ENCODE measurements around the gene ASIC5. TPM values are rescaled to one million over a fixed set of nuclear protein-coding genes. Genes with fewer than 3 reads are reported as not detected.
"Not testable (repeated sequence)": the region's sequence is repeated elsewhere in the genome, so short reads cannot be mapped to it uniquely, and the experiment has no call there.

ASIC5 gene
- total RNA-seq, result not detected in 2 replicates

- H3K27me3 Mint-ChIP-seq (ENCODE audit: insufficient read depth), result no peaks in the 10 kb centered on the region
- no peak for DNase-seq (ENCODE audit: low spot score)
- intact Hi-C loops (cut with micrococcal nuclease), result no loop called here
- H3K27ac Mint-ChIP-seq, result no peak within 1 kb of the TSS
- peaks cover 3% of the 10 kb centered on the region for H3K9me3 Mint-ChIP-seq
- H3K36me3 Mint-ChIP-seq (ENCODE audit: low read depth), result no peaks in the 10 kb centered on the region
- no peak within 1 kb of the TSS for H3K4me3 Mint-ChIP-seq
- H3K4me1 Mint-ChIP-seq (ENCODE audit: low read depth), result no peaks in the 10 kb centered on the region
These were observed at the start of gene ASIC5 for GRCh38 chr4:155866177-155866576. ASIC5 (minus strand) TSS chr4:155866277; CDS start chr4:155866226, 51 bp downstream.

GRCh38 chr4:155914782-155915181, 48.7 kb upstream of the ASIC5 start:
- no peaks in the 10 kb centered on the region for H3K9me3 Mint-ChIP-seq

GRCh38 chr4:155911905-155912304, 45.8 kb upstream of the ASIC5 start:
- no peak overlapping the region for H3K4me3 Mint-ChIP-seq
- intact Hi-C loops (cut with micrococcal nuclease), result no loop called here
- H3K36me3 Mint-ChIP-seq (ENCODE audit: low read depth), result no peaks in the 10 kb centered on the region
- H3K27ac Mint-ChIP-seq, result no peak overlapping the region
- H3K27me3 Mint-ChIP-seq (ENCODE audit: insufficient read depth), result peaks cover 3% of the 10 kb centered on the region
- no peak for DNase-seq (ENCODE audit: low spot score)
- no peaks in the 10 kb centered on the region for H3K4me1 Mint-ChIP-seq (ENCODE audit: low read depth)
- no peaks in the 10 kb centered on the region for H3K9me3 Mint-ChIP-seq

More at GRCh38 chr4:155914782-155915181, 48.7 kb upstream of the ASIC5 start:
- Mint-ChIP-seq H3K4me3 (no peak overlapping the region), H3K4me1 (ENCODE audit: low read depth) (no peaks in the 10 kb centered on the region), H3K27ac (no peak overlapping the region), H3K27me3 (ENCODE audit: insufficient read depth) (peaks cover 3% of the 10 kb centered on the region), H3K36me3 (ENCODE audit: low read depth) (no peaks in the 10 kb centered on the region)
- DNase-seq (ENCODE audit: low spot score), result no peak
- intact Hi-C loops (cut with micrococcal nuclease), result no loop called here

GRCh38 chr4:155909615-155910226, 43.6 kb upstream of the ASIC5 start:
- Mint-ChIP-seq H3K27me3 (ENCODE audit: insufficient read depth) (peaks cover 1% of the 10 kb centered on the region), H3K36me3 (ENCODE audit: low read depth) (no peaks in the 10 kb centered on the region), H3K9me3 (no peaks in the 10 kb centered on the region), H3K4me3 (no peak overlapping the region), H3K27ac (no peak overlapping the region), H3K4me1 (ENCODE audit: low read depth) (no peaks in the 10 kb centered on the region)
- DNase-seq (ENCODE audit: low spot score), result no peak
- intact Hi-C loops (cut with micrococcal nuclease), result no loop called here

- DNase-seq (ENCODE audit: low spot score), result no peak
- Mint-ChIP-seq H3K9me3 (no peaks in the 10 kb centered on the region), H3K4me1 (ENCODE audit: low read depth) (no peaks in the 10 kb centered on the region), H3K27me3 (ENCODE audit: insufficient read depth) (peaks cover 1% of the 10 kb centered on the region), H3K27ac (no peak overlapping the region), H3K4me3 (no peak overlapping the region), H3K36me3 (ENCODE audit: low read depth) (no peaks in the 10 kb centered on the region)
- intact Hi-C loops (cut with micrococcal nuclease), result no loop called here
These were observed 42.4 kb upstream of the ASIC5 start for GRCh38 chr4:155908187-155909139.

GRCh38 chr4:155907556-155907955, 41.5 kb upstream of the ASIC5 start:
- Mint-ChIP-seq H3K4me1 (ENCODE audit: low read depth) (no peaks in the 10 kb centered on the region), H3K9me3 (no peaks in the 10 kb centered on the region), H3K27me3 (ENCODE audit: insufficient read depth) (peaks cover 1% of the 10 kb centered on the region), H3K36me3 (ENCODE audit: low read depth) (no peaks in the 10 kb centered on the region), H3K27ac (no peak overlapping the region), H3K4me3 (no peak overlapping the region)
- intact Hi-C loops (cut with micrococcal nuclease), result no loop called here
- no peak for DNase-seq (ENCODE audit: low spot score)

- no peaks in the 10 kb centered on the region for H3K4me1 Mint-ChIP-seq (ENCODE audit: low read depth)
- no peaks in the 10 kb centered on the region for H3K9me3 Mint-ChIP-seq
- H3K27ac Mint-ChIP-seq, result no peak overlapping the region
- no peaks in the 10 kb centered on the region for H3K36me3 Mint-ChIP-seq (ENCODE audit: low read depth)
- peaks cover 1% of the 10 kb centered on the region for H3K27me3 Mint-ChIP-seq (ENCODE audit: insufficient read depth)
- H3K4me3 Mint-ChIP-seq, result no peak overlapping the region
- intact Hi-C loops (cut with micrococcal nuclease), result no loop called here
- DNase-seq (ENCODE audit: low spot score), result no peak
These were observed 40.6 kb upstream of the ASIC5 start for GRCh38 chr4:155906554-155907247.

GRCh38 chr4:155904331-155904730, 38.3 kb upstream of the ASIC5 start:
- intact Hi-C loops (cut with micrococcal nuclease), result no loop called here
- H3K4me3 Mint-ChIP-seq, result no peak overlapping the region
- H3K9me3 Mint-ChIP-seq, result no peaks in the 10 kb centered on the region
- H3K4me1 Mint-ChIP-seq (ENCODE audit: low read depth), result no peaks in the 10 kb centered on the region
- no peaks in the 10 kb centered on the region for H3K27me3 Mint-ChIP-seq (ENCODE audit: insufficient read depth)
- no peaks in the 10 kb centered on the region for H3K36me3 Mint-ChIP-seq (ENCODE audit: low read depth)
- H3K27ac Mint-ChIP-seq, result no peak overlapping the region
- no peak for DNase-seq (ENCODE audit: low spot score)

- H3K27ac Mint-ChIP-seq, result no peak within 1 kb of the TSS
- no peaks in the 10 kb centered on the region for H3K36me3 Mint-ChIP-seq (ENCODE audit: low read depth)
- H3K9me3 Mint-ChIP-seq, result no peaks in the 10 kb centered on the region
- intact Hi-C loops (cut with micrococcal nuclease), result no loop called here
- DNase-seq (ENCODE audit: low spot score), result no peak
- H3K27me3 Mint-ChIP-seq (ENCODE audit: insufficient read depth), result no peaks in the 10 kb centered on the region
- H3K4me3 Mint-ChIP-seq, result no peak within 1 kb of the TSS
- H3K4me1 Mint-ChIP-seq (ENCODE audit: low read depth), result no peaks in the 10 kb centered on the region
These were observed 37.4 kb upstream of the ASIC5 start, which contains the start of gene TDO2 for GRCh38 chr4:155903453-155903852. TDO2 (plus strand) TSS chr4:155903696; CDS start chr4:155903759, 63 bp downstream.

GRCh38 chr4:155901013-155901412, 34.9 kb upstream of the ASIC5 start:
- intact Hi-C loops (cut with micrococcal nuclease), result no loop called here
- DNase-seq (ENCODE audit: low spot score), result no peak
- H3K27me3 Mint-ChIP-seq (ENCODE audit: insufficient read depth), result no peaks in the 10 kb centered on the region

GRCh38 chr4:155900381-155900780, 34.3 kb upstream of the ASIC5 start:
- H3K36me3 Mint-ChIP-seq (ENCODE audit: low read depth), result no peaks in the 10 kb centered on the region
- no peaks in the 10 kb centered on the region for H3K9me3 Mint-ChIP-seq
- H3K4me3 Mint-ChIP-seq, result no peak overlapping the region
- no peak for DNase-seq (ENCODE audit: low spot score)
- H3K27ac Mint-ChIP-seq, result no peak overlapping the region
- intact Hi-C loops (cut with micrococcal nuclease), result no loop called here
- H3K4me1 Mint-ChIP-seq (ENCODE audit: low read depth), result no peaks in the 10 kb centered on the region
- H3K27me3 Mint-ChIP-seq (ENCODE audit: insufficient read depth), result no peaks in the 10 kb centered on the region

More at GRCh38 chr4:155901013-155901412, 34.9 kb upstream of the ASIC5 start:
- H3K9me3 Mint-ChIP-seq, result no peaks in the 10 kb centered on the region
- no peak overlapping the region for H3K27ac Mint-ChIP-seq
- H3K36me3 Mint-ChIP-seq (ENCODE audit: low read depth), result no peaks in the 10 kb centered on the region
- H3K4me1 Mint-ChIP-seq (ENCODE audit: low read depth), result no peaks in the 10 kb centered on the region
- no peak overlapping the region for H3K4me3 Mint-ChIP-seq

- intact Hi-C loops (cut with micrococcal nuclease), result no loop called here
- Mint-ChIP-seq H3K27ac (no peak overlapping the region), H3K9me3 (no peaks in the 10 kb centered on the region), H3K4me3 (no peak overlapping the region), H3K36me3 (ENCODE audit: low read depth) (no peaks in the 10 kb centered on the region), H3K4me1 (ENCODE audit: low read depth) (no peaks in the 10 kb centered on the region), H3K27me3 (ENCODE audit: insufficient read depth) (no peaks in the 10 kb centered on the region)
- no peak for DNase-seq (ENCODE audit: low spot score)
These were observed 33.8 kb upstream of the ASIC5 start for GRCh38 chr4:155899891-155900290.

- intact Hi-C loops (cut with micrococcal nuclease); H3K4me1 Mint-ChIP-seq (ENCODE audit: low read depth); H3K9me3 Mint-ChIP-seq: not testable (repeated sequence)
These were observed 32.3 kb upstream of the ASIC5 start for GRCh38 chr4:155898371-155898770.

More at GRCh38 chr4:155898371-155898770, 32.3 kb upstream of the ASIC5 start:
- not testable (repeated sequence) for H3K4me3 Mint-ChIP-seq; H3K27ac Mint-ChIP-seq; DNase-seq (ENCODE audit: low spot score); H3K36me3 Mint-ChIP-seq (ENCODE audit: low read depth); H3K27me3 Mint-ChIP-seq (ENCODE audit: insufficient read depth)
